ENCODE data around the gene NOL9.
A peak's percentile ranks its signal among the peaks of the same experiment; 100 is the strongest.

The NOL9 gene

GRCh38 chr1:6488602-6489382, 65.5 kb downstream of the NOL9 start:
- no peak for TF ChIP-seq CTCF (IDR thresholded peaks at IDR 0.05; ENCODE audit: low read depth, low read length)
- DNase-seq = peak; percentile 30
- Histone ChIP-seq H3K9me3 (no peaks in the 10 kb centered on the region), H3K4me3 (ENCODE audit: low read depth, low read length) (no peak overlapping the region), H3K36me3 (no peaks in the 10 kb centered on the region), H3K4me1 (peaks cover 10% of the 10 kb centered on the region; the same call in 1 of the 2 replicates), H3K27me3 (peaks cover 13% of the 10 kb centered on the region)

- peaks cover 13% of the 10 kb centered on the region for H3K27me3 ChIP-seq
- H3K4me3 ChIP-seq (ENCODE audit: low read depth, low read length) = no peak overlapping the region
- no peak for TF ChIP-seq CTCF (IDR thresholded peaks at IDR 0.05; ENCODE audit: low read depth, low read length)
- no peaks in the 10 kb centered on the region for H3K36me3 ChIP-seq
- DNase-seq = no peak
- no peaks in the 10 kb centered on the region for H3K9me3 ChIP-seq
- H3K4me1 ChIP-seq = peaks cover 10% of the 10 kb centered on the region; the same call in 1 of the 2 replicates
Measured at GRCh38 chr1:6487804-6488484, 66.4 kb downstream of the NOL9 start.

GRCh38 chr1:6486433-6487011, 67.8 kb downstream of the NOL9 start:
- H3K9me3 ChIP-seq = no peaks in the 10 kb centered on the region
- peak; percentile 80 for TF ChIP-seq CTCF (IDR thresholded peaks at IDR 0.05; ENCODE audit: low read depth, low read length)
- H3K4me1 ChIP-seq = peaks cover 10% of the 10 kb centered on the region; the same call in 1 of the 2 replicates
- H3K4me3 ChIP-seq (ENCODE audit: low read depth, low read length) = no peak overlapping the region
- H3K27me3 ChIP-seq = peaks cover 13% of the 10 kb centered on the region
- no peaks in the 10 kb centered on the region for H3K36me3 ChIP-seq
- DNase-seq = peak; percentile 87

GRCh38 chr1:6485168-6486101, 68.9 kb downstream of the NOL9 start:
- Histone ChIP-seq H3K4me3 (ENCODE audit: low read depth, low read length) (no peak overlapping the region), H3K36me3 (no peaks in the 10 kb centered on the region), H3K4me1 (peaks cover 10% of the 10 kb centered on the region; the same call in 1 of the 2 replicates), H3K27me3 (peaks cover 13% of the 10 kb centered on the region), H3K9me3 (no peaks in the 10 kb centered on the region)
- DNase-seq = no peak
- no peak for TF ChIP-seq CTCF (IDR thresholded peaks at IDR 0.05; ENCODE audit: low read depth, low read length)

GRCh38 chr1:6484826-6485167, 69.5 kb downstream of the NOL9 start:
- no peak overlapping the region for H3K4me3 ChIP-seq (ENCODE audit: low read depth, low read length)
- no peaks in the 10 kb centered on the region for H3K9me3 ChIP-seq
- no peak for TF ChIP-seq CTCF (IDR thresholded peaks at IDR 0.05; ENCODE audit: low read depth, low read length)
- H3K4me1 ChIP-seq = peaks cover 10% of the 10 kb centered on the region; the same call in 1 of the 2 replicates
- no peak for DNase-seq
- peaks cover 13% of the 10 kb centered on the region for H3K27me3 ChIP-seq
- no peaks in the 10 kb centered on the region for H3K36me3 ChIP-seq
